ENCODE measurements around the gene MTG2.

MTG2 gene

DNA sequence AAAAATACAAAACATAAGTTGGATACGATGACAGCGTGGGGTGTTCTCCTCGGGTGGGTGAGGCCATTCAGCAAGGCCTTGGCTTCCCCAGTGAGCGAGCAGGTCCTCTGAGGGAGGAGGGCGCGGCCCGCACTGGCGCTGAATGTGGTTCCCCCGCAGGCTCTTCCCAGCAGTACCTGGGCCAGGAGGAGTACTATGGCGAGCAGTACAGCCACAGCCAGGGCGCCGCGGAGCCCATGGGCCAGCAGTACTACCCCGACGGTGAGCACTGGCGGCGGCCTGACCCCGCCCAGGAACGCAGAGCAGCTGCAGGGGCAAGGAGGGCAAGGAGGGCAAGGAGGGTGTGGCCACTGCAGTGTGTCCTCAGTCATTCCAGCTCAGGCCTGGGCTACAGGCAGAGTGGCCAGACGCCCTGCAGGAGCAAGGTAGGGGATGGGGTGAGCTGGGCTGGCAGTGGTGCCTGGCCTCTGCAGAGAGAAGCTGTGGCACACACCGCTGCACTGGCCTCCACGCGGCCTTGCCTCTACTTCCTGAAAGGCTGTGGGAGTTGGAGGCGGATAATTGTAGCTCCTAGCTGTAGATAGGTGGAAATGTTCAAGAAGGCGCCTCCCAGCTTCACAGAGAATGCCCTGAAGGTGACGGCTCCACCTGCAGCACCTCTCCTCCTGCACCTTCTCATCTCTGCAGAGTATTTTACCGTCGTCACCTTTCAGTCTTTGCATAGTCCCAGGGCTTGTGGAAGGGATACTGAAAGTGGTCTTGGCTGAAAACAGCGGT is 18.7 kb upstream of the MTG2 start:
- DNase-seq, result no peak

DNA sequence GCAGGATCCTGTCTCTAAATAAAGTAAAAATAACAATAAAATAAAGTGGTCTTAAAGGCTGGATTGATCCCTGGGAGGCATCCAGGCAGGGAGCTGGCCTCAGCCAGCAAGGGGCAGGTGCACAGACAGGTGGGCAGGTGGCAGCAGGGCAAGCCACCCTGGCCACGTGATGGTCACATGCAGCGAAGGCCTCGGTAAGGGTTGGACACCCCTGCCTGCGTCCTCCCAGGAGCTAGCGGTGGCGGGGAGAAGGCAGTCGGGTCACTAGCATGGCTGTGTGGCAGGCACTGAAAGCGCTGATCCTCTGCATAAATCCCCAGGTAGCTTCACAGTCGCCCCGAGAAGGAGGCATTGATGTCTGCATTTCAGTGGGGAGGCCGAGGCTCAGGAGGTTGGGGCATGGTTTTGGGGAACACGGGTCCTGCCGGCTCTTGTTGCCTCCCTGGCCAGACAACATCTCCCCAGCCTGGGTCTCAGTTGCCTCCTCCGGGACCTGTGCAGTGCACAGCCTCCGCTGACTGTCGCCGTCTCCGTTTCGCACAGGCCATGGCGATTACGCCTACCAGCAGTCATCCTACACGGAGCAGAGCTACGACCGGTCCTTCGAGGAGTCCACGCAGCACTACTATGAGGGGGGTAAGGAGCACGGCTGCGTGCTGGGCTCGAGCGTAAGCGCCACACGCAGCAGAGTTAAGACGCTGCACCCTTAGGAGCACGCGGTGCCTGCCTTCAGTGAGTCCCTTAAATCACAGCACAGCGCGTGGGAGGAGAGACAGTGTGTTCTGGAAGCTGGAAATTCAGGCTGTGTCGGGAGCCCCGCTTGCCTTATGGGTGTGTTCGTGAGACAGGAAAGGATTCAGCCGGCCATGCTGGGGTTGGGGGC is 17.7 kb upstream of the MTG2 start:
- DNase-seq, result no peak

DNA sequence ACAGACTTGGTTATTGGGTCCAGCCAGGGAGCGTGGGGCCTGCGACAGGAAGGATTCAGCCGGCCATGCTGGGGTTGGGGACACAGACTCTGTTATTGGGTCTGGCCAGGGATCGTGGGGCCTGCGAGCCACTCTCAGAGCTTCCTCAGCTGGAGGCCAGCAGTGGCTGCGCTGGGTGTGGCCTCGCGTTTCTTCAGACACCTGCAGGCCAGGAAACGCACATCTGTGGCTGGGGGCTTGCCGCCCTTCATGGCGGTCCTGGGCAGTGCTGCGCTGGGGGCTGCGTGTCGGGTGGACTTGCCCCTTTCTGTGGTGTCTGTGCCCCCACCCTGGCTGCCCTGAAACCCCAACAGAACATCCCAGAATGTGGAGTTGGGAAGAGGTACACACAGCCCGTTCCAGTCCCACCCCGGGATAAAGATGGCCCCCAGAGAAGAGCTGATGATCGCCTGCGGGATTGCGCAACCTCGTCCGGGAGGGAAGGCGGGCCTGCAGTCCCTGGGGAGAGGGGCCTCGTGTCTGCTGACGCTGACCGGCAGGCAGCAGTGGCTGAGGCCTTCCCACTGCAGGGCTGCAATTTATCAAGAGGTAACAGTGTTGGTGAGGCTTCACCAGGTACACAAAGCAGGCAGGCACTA is 16.9 kb upstream of the MTG2 start:
- no peak for DNase-seq

DNA sequence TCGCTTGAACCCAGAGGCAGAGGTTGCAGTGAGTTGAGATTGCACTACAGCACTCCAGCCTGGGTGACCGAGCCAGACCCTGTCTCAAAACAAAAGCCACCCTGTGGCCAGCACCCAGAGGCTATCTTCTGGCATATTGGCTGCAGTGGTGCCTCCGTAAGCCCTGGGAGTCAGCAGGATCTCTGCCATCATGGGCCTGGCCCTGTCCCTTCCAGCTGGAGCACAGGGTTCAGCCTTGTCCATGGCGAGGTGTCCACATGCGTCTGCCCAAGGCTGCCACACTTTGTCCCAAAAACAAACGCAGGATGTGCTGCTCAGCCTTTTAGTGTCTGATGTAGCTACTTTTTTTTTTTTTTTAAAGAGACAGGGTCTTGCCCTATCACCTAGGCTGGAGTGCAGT is 15.4 kb upstream of the MTG2 start:
- DNase-seq, result no peak

DNA sequence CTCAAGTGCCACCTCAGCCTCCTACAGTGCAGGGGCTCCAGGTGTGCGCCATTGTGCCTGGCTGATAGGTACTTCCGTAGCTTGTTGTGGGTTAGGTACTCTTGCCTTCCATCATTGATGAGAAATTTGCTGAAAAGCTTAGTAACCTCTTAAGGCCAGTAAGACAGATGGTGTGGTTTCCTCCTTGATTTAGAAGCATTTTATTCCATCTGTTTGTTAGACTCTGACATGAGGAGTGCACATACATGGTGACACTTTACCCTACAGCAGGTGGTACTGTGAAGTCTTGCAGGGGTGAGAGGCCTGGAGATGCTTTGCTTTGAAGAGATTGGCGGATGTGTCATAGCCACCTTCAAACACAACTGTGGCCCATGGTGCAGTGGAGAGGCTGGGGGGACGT is 14.8 kb upstream of the MTG2 start:
- DNase-seq, result no peak

DNA sequence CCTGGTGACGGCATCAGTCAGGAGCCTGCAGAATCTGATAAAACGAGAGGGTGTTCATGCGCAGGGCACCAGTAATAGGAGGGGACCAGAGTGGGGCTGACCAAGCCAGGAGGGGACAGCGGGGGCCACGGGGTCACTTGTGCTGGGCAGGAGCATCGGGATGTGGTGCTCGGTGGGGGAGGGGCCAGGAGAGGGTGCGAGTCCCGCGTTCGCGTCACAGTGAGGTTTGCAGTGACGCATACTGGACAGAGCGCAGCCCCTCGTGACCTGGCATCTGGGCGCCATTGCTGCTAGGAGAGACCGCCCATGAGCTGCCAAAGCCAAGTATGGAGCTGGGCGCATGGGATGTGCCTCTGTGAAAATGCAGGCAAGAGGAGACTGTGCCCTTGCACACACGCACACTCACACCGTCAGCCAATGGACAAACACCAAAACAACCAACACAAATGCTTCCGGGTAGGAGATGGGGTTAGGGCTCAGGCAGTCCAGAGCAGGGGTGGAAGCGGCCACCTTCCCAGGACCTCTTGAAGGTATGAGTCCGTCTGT is 13.9 kb upstream of the MTG2 start:
- DNase-seq, result no peak

DNA sequence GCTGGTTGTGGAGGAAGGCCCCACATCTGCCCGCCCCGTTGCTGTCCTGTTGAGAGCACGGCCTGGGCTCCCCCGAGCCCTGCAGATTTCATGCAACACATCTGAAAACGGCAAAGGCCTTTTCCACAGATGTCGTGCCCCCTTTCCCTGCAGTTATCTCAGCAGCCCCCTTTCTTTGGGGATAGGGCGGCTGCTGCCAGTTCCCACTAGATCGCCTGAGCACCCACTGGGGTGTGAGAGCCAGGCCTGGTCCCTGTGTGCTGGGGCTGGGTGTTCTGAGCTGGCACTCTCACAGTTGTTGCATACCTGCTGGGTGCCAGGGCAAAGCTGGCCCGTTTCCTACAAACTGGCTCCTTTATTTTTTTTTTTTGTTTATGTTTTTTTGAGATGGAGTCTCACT is 12.3 kb upstream of the MTG2 start:
- DNase-seq, result no peak

DNA sequence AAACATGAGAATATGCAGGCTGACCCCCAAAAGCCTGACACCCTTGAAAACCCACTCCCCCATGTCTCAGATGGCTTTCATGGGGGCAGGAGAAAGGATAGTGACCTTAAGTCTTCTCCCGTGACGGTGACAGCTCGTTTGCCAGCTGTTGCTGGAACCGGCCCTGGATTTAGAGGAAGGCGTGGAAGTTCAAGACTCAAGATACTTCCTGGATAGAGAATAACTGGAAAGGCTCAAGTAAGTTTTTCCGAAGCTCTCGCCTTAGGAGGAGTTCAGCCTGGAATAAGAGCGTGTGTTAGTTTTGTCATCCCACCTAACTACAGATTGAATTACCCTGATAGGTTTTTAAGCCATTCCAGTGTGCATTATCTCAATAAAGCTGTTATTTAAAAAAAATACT is 11.6 kb upstream of the MTG2 start:
- no peak for DNase-seq

DNA sequence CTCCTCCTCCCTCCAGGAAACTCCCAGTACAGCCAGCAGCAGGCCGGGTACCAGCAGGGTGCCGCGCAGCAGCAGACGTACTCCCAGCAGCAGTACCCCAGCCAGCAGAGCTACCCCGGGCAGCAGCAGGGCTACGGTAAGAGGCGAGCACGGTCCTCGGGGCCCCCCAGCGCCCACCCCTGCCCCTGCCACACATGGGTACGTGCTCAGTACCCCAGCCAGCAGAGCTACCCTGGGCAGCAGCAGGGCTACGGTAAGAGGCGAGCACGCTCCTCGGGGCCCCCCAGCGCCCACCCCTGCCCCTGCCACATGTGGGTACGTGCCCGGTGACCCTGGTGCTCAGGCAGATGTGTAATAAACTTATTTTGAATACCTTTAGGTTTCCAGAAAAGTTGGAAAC is 10.2 kb upstream of the MTG2 start:
- DNase-seq, result no peak

DNA sequence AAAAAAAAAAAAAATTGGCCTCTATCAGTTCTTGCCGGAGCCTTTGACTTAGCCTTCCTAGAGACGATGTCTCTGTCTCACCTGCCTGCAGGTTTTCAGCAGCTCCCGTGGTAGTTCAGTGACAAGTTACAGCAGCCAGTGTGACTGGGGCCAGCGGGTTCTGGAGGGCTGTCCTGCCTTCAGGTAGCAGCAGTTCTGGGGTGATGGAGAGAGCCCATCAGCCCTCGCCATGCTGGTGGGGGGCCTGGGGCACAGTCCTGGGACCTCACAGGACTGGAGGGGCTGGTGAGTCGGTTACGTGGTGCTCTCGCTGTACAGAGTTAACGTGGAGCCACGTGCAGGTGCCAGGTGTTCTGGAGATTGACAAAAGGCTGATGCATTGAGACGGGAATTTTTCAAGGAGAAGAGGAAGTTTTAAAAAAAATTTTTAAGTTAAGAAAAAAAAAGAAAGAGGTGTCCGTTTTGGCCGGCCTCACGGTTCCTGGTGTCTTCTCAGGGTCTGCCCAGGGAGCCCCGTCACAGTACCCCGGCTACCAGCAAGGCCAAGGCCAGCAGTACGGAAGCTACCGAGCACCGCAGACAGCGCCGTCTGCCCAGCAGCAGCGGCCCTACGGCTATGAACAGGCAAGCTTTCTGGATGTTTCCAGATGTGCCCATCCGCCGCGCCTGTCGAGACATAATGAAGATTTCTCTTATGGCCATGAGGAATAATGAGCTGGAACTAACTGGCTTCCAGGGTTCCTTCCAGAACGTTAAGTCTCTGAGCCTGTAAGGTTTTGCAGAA is 8.6 kb upstream of the MTG2 start:
- no peak for DNase-seq

DNA sequence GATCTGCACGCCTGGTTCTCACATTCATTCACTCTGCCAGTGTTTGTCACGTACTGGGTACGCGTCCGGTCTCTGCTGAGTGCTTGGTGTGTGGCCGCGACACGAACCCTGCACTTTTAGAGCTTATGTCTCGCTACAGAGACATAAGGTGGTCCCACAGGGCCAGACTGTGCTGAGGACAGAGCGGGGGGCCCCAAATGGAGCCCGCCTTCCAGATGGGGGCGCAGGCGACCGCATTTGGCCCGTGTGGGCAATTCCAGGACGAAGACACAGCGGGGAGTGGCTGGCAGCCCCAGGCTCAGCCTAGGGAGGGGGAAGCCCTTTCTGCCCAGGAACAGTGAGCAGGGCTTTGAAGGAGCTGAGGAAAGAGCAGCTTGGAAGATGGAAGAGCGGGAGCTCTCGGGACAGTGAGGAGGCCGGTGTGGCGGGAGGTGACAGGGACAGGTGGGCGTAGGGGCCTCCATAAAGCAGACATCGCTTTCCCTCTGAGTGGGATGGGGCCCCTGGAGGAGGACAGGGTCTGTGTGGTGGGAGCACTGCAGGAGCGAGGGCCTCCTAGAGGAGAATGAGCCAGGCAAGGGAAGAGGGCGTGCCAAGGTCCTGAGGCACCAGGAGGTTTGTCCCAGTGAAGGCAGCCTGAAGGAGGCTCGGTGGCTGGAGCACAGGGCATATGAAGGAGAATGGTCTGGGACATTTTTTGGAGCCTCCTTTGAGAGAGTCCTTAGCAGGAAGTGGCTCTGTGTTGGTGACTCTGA is 7.8 kb upstream of the MTG2 start:
- no peak for DNase-seq

DNA sequence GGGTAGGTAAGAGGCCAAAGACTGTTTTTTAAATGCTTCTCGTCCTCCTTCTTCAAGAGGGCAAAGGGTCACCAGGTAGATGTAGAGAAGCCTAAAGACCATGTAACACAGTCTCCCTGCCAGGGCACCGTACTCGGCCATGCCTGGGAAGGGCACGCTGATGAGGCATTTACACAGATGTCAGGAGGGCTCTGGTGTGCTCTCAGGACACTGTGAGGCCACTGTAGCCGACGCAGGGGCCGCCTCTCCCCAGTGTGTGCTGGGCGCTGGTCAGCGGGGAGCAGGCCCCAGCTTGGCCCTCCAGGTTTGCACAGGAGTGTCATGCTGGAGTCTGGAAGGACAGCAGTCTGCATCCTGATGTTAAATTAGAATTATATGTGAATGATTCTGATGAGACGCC is 7.1 kb upstream of the MTG2 start:
- DNase-seq, result no peak

DNA sequence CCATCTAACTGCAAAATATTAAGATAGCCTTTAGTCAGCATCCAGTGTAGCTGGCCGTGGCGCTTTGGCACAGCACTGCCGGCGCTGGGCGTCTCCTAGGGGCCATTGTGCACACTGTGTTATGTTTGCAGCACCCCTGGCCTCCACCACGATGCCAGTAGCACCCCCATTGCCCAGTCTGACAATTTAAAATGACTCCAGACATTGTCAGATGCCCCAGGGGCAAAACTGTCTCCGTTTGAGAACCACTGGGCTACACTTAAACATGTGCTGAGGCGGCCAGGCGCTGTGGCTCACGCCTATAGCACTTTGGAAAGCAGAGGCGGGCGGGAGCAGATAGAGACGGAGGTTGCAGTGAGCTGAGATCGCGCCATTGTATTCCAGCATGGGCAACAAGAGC is 6.0 kb upstream of the MTG2 start:
- no peak for DNase-seq

DNA sequence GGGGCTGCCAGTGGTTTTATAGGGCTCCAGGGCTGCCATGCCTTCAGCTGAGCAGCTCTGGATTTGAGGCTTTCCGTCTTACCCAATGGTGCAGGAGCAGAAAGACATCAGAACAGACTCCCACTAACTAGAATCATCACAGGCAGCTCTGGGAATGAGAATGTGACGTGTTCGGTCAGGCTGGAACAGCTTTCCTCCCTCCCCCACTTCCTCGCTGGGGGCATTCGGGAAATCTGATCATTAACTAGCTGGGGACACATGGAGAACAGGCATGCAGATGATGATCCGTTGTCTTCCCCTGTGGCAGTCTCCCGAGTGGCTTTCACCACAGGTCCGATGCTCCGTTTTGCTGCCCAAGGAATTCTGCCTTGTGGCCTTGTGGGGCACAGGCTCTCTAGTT is 5.5 kb upstream of the MTG2 start:
- DNase-seq, result no peak

DNA sequence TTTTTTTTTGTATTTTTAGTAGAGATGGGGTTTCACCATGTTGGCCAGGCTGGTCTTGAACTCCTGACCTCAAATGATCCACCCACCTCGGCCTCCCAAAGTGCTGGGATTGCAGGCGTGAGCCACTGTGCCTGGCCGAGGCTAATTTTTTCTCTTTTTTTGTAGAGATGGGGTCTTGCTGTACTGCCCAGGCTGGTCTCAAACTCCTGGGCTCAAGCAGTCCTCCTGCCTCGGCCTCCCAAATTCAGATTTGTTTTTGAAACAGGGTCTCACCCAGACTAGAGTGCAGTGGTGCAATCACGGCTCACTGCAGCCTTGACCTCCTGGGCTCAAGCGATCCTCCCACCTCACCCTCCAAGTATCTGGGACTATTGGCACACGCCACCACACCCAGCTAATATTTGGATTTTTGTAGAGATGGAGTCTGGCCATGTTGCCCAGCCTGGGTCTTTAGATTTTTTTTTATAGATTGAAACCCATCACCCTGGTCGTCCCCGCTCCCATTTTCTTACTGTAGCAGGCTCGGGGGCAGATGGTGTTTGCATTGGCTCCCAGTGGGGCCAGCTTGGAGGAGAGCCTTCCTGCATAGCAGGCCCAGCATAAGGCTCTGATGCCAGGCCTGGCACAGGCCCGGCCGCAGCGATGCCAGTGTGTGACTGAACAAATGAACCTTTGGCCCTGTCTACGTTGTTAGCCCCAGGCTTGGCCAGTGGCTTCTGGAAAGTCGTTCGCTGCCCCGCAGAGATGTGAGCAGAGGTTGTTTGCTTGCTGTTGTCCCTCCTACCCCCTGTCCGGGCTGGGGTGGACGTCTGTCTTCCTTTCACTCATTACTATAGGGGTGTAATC is 4.3 kb upstream of the MTG2 start:
- DNase-seq, result no peak

DNA sequence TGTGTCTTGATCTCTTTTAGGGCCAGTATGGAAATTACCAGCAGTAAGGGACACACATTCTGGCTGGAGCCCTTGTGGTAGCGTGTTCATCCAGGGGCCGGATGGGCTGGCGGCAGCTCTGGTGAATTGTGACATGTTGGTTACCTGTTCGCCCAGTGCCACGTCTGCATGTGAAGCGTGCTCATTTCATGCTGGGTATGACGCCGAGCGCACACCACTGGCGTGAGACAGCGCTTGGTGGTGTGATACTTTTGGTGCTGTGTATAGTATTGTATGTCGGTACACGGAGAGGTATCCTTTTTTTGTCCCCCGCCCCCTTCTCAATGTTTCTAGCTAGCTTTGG is 3.7 kb upstream of the MTG2 start:
- DNase-seq, result no peak

DNA sequence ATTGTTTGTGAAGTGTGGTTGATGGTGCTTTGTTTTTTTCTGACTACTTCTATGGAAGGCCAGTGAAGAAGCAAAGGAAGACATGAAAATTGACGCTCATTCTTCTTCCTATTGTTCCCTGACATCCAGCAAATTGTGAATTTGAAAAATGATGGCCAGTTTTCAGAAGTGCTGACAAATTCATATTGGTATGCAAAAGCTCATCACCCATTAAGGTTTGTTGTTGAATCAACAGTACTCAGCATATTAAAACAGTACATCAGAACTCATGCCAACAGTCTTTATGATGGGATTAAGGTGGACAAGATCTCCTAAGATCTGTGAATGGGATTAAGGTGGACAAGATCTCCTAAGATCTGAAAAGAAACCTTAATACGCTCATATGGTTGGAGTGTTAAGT is 1.0 kb upstream of the MTG2 start:
- no peak for DNase-seq

DNA sequence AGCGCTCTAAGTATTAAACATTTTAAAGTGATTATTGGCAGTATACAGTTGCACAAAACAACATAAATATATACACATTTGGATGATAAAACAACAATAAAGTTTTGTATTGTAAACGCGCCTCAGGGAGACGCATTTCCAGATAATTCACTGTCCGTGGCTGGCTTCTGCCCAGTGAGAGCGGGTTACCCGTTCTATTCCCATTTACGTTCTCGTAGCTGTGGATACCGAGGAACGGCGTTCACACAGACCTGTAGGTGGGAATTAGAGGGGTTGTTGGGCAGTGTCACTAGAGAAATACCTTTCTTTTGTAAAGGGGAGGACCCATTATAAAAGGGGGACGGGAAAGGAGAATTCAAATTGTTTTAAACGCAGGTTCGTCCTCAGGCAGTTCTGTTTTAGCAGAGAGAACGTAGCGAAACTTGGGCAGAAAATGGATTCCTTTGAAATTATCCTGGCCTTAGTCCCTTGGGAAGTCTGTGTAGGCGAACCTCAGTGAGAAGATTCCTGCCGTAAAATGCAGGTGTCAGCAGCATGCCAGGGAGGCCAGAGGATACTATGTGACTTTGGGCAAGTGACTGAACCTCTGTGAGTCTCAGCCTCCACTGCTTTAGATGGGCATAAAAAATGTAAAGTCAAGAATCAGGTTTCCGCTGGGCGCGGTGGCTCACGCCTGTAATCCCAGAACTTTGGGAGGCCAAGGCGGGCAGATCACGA is 756 bp downstream of the MTG2 start:
- DNase-seq, result no peak

DNA sequence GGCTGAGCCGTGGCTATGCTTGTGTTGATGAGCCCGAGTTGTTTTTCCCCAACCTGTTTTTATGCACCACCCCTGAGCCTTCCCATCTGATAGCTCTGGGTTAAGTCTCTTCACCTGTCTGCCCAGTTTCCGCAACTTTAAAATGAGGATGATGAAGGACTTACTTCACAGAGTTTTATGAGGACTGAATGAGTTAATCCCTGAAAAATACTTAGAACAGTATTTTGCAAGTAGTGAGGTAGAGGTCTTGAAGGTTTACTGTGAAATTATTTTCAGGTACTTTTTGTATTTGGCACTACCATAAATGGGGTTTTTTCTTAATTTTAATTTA is 3.2 kb downstream of the MTG2 start:
- no peak for DNase-seq

All from activated naive CD4-positive, alpha-beta T cell treated with anti-CD3 and anti-CD28 coated beads, Interleukin-2, amount 50 U/mL, for 16 hours (primary cell).